HepG2 (cell line): ENCODE measurements around the gene HK2. TPM values are rescaled to one million over a fixed set of nuclear protein-coding genes. Genes with fewer than 3 reads are reported as not detected.

Experiments used
- GFI1 ChIP-seq: sonication (generic); formaldehyde crosslinking; IDR thresholded peaks from 2 replicates; pipeline ENCODE4 v1.5.0; 2020; ENCODE audit warnings: missing genetic modification reagents, mild to moderate bottlenecking, borderline replicate concordance
- HNF4G ChIP-seq, 2 experiments: sonication (generic) in 1 of 2; formaldehyde crosslinking in 1 of 2; IDR thresholded peaks; 2 replicates each; pipeline versions ENCODE4 v1.4.0 to v1.6.1; 2011 to 2020; ENCODE audit warnings: borderline replicate concordance in 2 of 2, low read depth in 2 of 2, mild to moderate bottlenecking in 2 of 2, low read length in 1 of 2, missing genetic modification reagents in 1 of 2, moderate library complexity in 1 of 2
- MIER2 ChIP-seq: IDR thresholded peaks from 2 replicates; pipeline ENCODE4 v1.6.1; 2016; ENCODE audit warnings: missing biosample characterization, missing genetic modification reagents
- SYNCRIP ChIP-seq: fragments of 200-400 bp; formaldehyde crosslinking; IDR thresholded peaks from 2 replicates; pipeline ENCODE4 v1.6.1; 2018; ENCODE audit warnings: mild to moderate bottlenecking, low read depth, low read length; ENCODE audit not compliant: insufficient read depth
- ZKSCAN1 ChIP-seq: fragments of 150-350 bp; IDR thresholded peaks from 2 replicates; pipeline ENCODE4 v1.6.1; 2014; ENCODE audit warnings: low read length
- ZNF543 ChIP-seq: sonication (generic); formaldehyde crosslinking; IDR thresholded peaks from 2 replicates; pipeline ENCODE4 v1.4.0; 2020; ENCODE audit warnings: mild to moderate bottlenecking, missing genetic modification reagents
- ZNF883 ChIP-seq: sonication (generic); formaldehyde crosslinking; IDR thresholded peaks from 2 replicates; pipeline ENCODE4 v1.5.1; 2020; ENCODE audit warnings: mild to moderate bottlenecking, missing genetic modification reagents; ENCODE audit errors: not compliant biosample characterization
- polyA plus RNA-seq, 8 experiments: library from polyadenylated mRNA; depleted of rRNA in 3 of 8; stranded (reverse) in 7 of 8; unstranded in 1 of 8; fragments of >200 nt; fragmentation: Illumina TruSeq in 4 of 8; extraction: Trizol in 4 of 8; gene quantifications; 2 replicates each; pipeline versions ENCODE4 v1.2.1 to v1.2.3, GENCODE V29; 2011 to 2016; ENCODE audit warnings: low read depth in 4 of 8, missing spikeins in 1 of 8, mixed read lengths in 1 of 8; ENCODE audit not compliant: insufficient read depth in 1 of 8
- total RNA-seq, 5 experiments: library from RNA; depleted of rRNA; stranded (reverse); fragments of >200 nt; fragmentation: Illumina TruSeq; extraction: Trizol; gene quantifications; 2 replicates each; pipeline ENCODE4 v1.2.3, GENCODE V29; 2016; ENCODE audit warnings: low read depth in 1 of 5
- TF ChIP-seq, protein P1 (sequence below): sonication (generic); formaldehyde crosslinking; conservative IDR thresholded peaks from 2 replicates; pipeline ENCODE4 v1.4.0; 2020; ENCODE audit warnings: missing genetic modification reagents
- TF ChIP-seq, protein P2 (sequence below): sonication (generic); formaldehyde crosslinking; IDR thresholded peaks from 2 replicates; pipeline ENCODE4 v1.8.0; 2022; ENCODE audit warnings: mild to moderate bottlenecking, missing genetic modification reagents; ENCODE audit not compliant: insufficient replicate concordance
- TF ChIP-seq, protein P3 (sequence below): sonication (generic); formaldehyde crosslinking; IDR thresholded peaks from 2 replicates; pipeline ENCODE4 v1.4.0; 2020; ENCODE audit warnings: missing genetic modification reagents
- TF ChIP-seq, protein P4 (sequence below): sonication (generic); formaldehyde crosslinking; IDR thresholded peaks from 2 replicates; pipeline ENCODE4 v1.4.0; 2020; ENCODE audit warnings: missing genetic modification reagents
- TF ChIP-seq, protein P5 (sequence below): IDR thresholded peaks from 2 replicates; pipeline ENCODE4 v1.6.1; 2016

The HK2 gene
- total and polyA plus RNA-seq, 2 of the 13 experiments (the other 11 are each of a cell fraction or from before 2014, with no cell fraction given), result 13.2 to 101 TPM

DNA sequence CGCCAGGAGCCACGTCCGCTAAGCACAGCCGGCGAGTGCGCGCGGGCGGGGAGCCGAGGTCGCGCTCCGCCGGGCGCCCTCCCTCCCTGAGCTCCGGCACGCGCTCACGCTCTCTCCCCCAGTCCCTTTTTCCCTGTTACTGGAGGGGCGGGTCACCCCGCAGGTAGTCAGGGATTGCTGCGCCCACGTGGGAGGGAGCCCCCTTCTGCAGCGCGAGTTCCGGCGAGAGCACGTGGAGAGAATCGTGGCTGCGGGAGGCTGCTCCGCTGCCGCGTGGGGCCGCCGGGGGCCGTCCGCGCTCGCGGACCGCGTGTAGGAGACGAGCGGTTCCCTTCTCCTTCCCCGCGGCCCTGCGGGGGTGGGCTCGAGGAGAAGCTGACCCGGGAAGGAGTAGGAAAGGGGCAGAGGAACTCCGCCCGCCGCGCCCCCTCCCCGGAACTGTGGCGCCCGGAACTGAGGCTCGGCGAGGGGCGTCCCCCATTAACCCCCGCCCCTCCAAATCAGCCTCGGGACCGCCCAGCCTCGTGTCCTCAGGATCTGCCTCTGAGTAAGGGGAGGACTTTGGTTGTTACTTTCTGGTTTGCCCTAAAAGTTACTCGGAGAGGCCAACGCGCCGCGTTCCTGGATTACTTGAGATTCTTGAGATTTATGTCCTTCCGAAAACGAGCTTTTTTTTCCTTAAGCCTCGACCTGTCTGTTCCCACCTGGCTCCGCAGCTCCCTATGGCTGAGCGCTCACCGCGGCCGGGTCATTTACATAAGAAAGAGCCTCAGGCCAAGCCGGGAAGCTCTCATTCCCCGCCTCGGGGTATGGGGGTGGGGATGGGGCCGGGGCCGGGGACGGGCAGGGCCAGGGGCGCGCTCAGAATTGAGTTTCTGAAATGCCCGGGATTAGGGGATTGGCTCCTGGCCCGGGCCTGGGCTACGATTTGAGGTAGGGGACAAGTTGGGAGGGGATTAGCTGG lies 1.1 kb downstream of the HK2 start (continued):
- TF ChIP-seq, protein P1, sequence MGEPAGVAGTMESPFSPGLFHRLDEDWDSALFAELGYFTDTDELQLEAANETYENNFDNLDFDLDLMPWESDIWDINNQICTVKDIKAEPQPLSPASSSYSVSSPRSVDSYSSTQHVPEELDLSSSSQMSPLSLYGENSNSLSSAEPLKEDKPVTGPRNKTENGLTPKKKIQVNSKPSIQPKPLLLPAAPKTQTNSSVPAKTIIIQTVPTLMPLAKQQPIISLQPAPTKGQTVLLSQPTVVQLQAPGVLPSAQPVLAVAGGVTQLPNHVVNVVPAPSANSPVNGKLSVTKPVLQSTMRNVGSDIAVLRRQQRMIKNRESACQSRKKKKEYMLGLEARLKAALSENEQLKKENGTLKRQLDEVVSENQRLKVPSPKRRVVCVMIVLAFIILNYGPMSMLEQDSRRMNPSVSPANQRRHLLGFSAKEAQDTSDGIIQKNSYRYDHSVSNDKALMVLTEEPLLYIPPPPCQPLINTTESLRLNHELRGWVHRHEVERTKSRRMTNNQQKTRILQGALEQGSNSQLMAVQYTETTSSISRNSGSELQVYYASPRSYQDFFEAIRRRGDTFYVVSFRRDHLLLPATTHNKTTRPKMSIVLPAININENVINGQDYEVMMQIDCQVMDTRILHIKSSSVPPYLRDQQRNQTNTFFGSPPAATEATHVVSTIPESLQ (CRISPR knock-in tag), result no peak
- TF ChIP-seq ZKSCAN1 (no peak), ZNF883 (CRISPR knock-in tag) (peak; percentile 34), GFI1 (CRISPR knock-in tag) (peak; percentile 68), HNF4G (IDR thresholded peaks at IDR 0.05; ENCODE audit: borderline replicate concordance, low read depth, low read length) (no peak), HNF4G (CRISPR knock-in tag; IDR thresholded peaks at IDR 0.05; ENCODE audit: borderline replicate concordance, low read depth) (no peak; the same call in 1 of the 2 replicates), MIER2 (CRISPR knock-in tag) (no peak), SYNCRIP (no peak), ZNF543 (peak; percentile 76)
- TF ChIP-seq, protein P2, sequence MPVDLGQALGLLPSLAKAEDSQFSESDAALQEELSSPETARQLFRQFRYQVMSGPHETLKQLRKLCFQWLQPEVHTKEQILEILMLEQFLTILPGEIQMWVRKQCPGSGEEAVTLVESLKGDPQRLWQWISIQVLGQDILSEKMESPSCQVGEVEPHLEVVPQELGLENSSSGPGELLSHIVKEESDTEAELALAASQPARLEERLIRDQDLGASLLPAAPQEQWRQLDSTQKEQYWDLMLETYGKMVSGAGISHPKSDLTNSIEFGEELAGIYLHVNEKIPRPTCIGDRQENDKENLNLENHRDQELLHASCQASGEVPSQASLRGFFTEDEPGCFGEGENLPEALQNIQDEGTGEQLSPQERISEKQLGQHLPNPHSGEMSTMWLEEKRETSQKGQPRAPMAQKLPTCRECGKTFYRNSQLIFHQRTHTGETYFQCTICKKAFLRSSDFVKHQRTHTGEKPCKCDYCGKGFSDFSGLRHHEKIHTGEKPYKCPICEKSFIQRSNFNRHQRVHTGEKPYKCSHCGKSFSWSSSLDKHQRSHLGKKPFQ (CRISPR knock-in tag), result no peak
- TF ChIP-seq, protein P3, sequence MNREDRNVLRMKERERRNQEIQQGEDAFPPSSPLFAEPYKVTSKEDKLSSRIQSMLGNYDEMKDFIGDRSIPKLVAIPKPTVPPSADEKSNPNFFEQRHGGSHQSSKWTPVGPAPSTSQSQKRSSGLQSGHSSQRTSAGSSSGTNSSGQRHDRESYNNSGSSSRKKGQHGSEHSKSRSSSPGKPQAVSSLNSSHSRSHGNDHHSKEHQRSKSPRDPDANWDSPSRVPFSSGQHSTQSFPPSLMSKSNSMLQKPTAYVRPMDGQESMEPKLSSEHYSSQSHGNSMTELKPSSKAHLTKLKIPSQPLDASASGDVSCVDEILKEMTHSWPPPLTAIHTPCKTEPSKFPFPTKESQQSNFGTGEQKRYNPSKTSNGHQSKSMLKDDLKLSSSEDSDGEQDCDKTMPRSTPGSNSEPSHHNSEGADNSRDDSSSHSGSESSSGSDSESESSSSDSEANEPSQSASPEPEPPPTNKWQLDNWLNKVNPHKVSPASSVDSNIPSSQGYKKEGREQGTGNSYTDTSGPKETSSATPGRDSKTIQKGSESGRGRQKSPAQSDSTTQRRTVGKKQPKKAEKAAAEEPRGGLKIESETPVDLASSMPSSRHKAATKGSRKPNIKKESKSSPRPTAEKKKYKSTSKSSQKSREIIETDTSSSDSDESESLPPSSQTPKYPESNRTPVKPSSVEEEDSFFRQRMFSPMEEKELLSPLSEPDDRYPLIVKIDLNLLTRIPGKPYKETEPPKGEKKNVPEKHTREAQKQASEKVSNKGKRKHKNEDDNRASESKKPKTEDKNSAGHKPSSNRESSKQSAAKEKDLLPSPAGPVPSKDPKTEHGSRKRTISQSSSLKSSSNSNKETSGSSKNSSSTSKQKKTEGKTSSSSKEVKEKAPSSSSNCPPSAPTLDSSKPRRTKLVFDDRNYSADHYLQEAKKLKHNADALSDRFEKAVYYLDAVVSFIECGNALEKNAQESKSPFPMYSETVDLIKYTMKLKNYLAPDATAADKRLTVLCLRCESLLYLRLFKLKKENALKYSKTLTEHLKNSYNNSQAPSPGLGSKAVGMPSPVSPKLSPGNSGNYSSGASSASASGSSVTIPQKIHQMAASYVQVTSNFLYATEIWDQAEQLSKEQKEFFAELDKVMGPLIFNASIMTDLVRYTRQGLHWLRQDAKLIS (CRISPR knock-in tag), result no peak
- TF ChIP-seq, protein P4, sequence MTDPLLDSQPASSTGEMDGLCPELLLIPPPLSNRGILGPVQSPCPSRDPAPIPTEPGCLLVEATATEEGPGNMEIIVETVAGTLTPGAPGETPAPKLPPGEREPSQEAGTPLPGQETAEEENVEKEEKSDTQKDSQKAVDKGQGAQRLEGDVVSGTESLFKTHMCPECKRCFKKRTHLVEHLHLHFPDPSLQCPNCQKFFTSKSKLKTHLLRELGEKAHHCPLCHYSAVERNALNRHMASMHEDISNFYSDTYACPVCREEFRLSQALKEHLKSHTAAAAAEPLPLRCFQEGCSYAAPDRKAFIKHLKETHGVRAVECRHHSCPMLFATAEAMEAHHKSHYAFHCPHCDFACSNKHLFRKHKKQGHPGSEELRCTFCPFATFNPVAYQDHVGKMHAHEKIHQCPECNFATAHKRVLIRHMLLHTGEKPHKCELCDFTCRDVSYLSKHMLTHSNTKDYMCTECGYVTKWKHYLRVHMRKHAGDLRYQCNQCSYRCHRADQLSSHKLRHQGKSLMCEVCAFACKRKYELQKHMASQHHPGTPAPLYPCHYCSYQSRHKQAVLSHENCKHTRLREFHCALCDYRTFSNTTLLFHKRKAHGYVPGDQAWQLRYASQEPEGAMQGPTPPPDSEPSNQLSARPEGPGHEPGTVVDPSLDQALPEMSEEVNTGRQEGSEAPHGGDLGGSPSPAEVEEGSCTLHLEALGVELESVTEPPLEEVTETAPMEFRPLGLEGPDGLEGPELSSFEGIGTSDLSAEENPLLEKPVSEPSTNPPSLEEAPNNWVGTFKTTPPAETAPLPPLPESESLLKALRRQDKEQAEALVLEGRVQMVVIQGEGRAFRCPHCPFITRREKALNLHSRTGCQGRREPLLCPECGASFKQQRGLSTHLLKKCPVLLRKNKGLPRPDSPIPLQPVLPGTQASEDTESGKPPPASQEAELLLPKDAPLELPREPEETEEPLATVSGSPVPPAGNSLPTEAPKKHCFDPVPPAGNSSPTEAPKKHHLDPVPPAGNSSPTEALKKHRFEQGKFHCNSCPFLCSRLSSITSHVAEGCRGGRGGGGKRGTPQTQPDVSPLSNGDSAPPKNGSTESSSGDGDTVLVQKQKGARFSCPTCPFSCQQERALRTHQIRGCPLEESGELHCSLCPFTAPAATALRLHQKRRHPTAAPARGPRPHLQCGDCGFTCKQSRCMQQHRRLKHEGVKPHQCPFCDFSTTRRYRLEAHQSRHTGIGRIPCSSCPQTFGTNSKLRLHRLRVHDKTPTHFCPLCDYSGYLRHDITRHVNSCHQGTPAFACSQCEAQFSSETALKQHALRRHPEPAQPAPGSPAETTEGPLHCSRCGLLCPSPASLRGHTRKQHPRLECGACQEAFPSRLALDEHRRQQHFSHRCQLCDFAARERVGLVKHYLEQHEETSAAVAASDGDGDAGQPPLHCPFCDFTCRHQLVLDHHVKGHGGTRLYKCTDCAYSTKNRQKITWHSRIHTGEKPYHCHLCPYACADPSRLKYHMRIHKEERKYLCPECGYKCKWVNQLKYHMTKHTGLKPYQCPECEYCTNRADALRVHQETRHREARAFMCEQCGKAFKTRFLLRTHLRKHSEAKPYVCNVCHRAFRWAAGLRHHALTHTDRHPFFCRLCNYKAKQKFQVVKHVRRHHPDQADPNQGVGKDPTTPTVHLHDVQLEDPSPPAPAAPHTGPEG, result no peak
- TF ChIP-seq, protein P5, sequence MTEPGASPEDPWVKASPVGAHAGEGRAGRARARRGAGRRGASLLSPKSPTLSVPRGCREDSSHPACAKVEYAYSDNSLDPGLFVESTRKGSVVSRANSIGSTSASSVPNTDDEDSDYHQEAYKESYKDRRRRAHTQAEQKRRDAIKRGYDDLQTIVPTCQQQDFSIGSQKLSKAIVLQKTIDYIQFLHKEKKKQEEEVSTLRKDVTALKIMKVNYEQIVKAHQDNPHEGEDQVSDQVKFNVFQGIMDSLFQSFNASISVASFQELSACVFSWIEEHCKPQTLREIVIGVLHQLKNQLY, result peak; percentile 15; the same call in 1 of the 2 replicates
